ENCODE data around the gene UBQLN1. TPM values are rescaled to one million over a fixed set of nuclear protein-coding genes. Genes with fewer than 3 reads are reported as not detected.
"Not testable (repeated sequence)": the region's sequence is repeated elsewhere in the genome, so short reads cannot be mapped to it uniquely, and the experiment has no call there.

UBQLN1 gene
- polyA plus RNA-seq (2011; rRNA removed) (124 and 127 TPM in 2 replicates), polyA minus RNA-seq (2011; rRNA and poly(A)+ RNA removed) (177 and 191 TPM in 2 replicates)

GRCh38 chr9:83707768-83708514 lies at the start of gene UBQLN1:
TSS of gene UBQLN1 (minus strand) at chr9:83707958. CDS start at chr9:83707679, 279 bp downstream.
- TF ChIP-seq CTCF (IDR thresholded peaks at IDR 0.05; ENCODE audit: low read depth, low read length) = no peak
- Histone ChIP-seq H3K4me3 (ENCODE audit: low read depth, low read length) (peak within 1 kb of the TSS; percentile 91), H3K9me3 (ENCODE audit: control insufficient read depth, insufficient read depth, low read length) (peaks cover 7% of the 10 kb centered on the region; the same call in 1 of the 2 replicates), H3K27ac (ENCODE audit: low read depth, low read length) (peak within 1 kb of the TSS; percentile 98), H3K27me3 (ENCODE audit: control insufficient read depth, insufficient read depth, low read length) (no peaks in the 10 kb centered on the region)
- ChIA-PET POLR2A (interaction anchor here (0.6 to 1.0 kb wide), 3 partner anchors 11 to 178 kb away, joined by 4 to 9 read pairs (median 4); no protein-coding TSS in a partner anchor), CTCF (interaction anchor here (0.8 to 1.3 kb wide), 2 partner anchors 87 to 374 kb away, joined by 3 read pairs; no protein-coding TSS in a partner anchor)
- DNase-seq (ENCODE audit: low read depth, low spot score) = peak; percentile 85

- CTCF ChIA-PET = interaction anchor here (0.6 kb wide), 1 partner anchor 105 kb away, joined by 3 read pairs; no protein-coding TSS in a partner anchor
- no peaks in the 10 kb centered on the region for H3K27me3 ChIP-seq (ENCODE audit: control insufficient read depth, insufficient read depth, low read length)
- no peak overlapping the region for H3K4me3 ChIP-seq (ENCODE audit: low read depth, low read length)
- POLR2A ChIA-PET = no interaction called here
- H3K27ac ChIP-seq (ENCODE audit: low read depth, low read length) = no peak overlapping the region
- DNase-seq (ENCODE audit: low read depth, low spot score) = no peak
- no peaks in the 10 kb centered on the region for H3K9me3 ChIP-seq (ENCODE audit: control insufficient read depth, insufficient read depth, low read length)
- TF ChIP-seq CTCF (IDR thresholded peaks at IDR 0.05; ENCODE audit: low read depth, low read length) = no peak
These were observed 46.7 kb upstream of the UBQLN1 start for GRCh38 chr9:83754383-83754977.

- no peaks in the 10 kb centered on the region for H3K27me3 ChIP-seq (ENCODE audit: control insufficient read depth, insufficient read depth, low read length)
- no peak overlapping the region for H3K27ac ChIP-seq (ENCODE audit: low read depth, low read length)
- TF ChIP-seq CTCF (IDR thresholded peaks at IDR 0.05; ENCODE audit: low read depth, low read length) = no peak
- ChIA-PET POLR2A (no interaction called here), CTCF (no interaction called here)
- no peaks in the 10 kb centered on the region for H3K9me3 ChIP-seq (ENCODE audit: control insufficient read depth, insufficient read depth, low read length)
- no peak overlapping the region for H3K4me3 ChIP-seq (ENCODE audit: low read depth, low read length)
- no peak for DNase-seq (ENCODE audit: low read depth, low spot score)
These were observed 41.9 kb upstream of the UBQLN1 start for GRCh38 chr9:83749706-83750105.

- no peak for TF ChIP-seq CTCF (IDR thresholded peaks at IDR 0.05; ENCODE audit: low read depth, low read length)
- ChIA-PET POLR2A (no interaction called here), CTCF (no interaction called here)
- H3K9me3 ChIP-seq (ENCODE audit: control insufficient read depth, insufficient read depth, low read length) = no peaks in the 10 kb centered on the region
- H3K27me3 ChIP-seq (ENCODE audit: control insufficient read depth, insufficient read depth, low read length) = no peaks in the 10 kb centered on the region
- DNase-seq (ENCODE audit: low read depth, low spot score) = no peak
- no peak overlapping the region for H3K27ac ChIP-seq (ENCODE audit: low read depth, low read length)
- no peak overlapping the region for H3K4me3 ChIP-seq (ENCODE audit: low read depth, low read length)
These were observed 36.4 kb upstream of the UBQLN1 start for GRCh38 chr9:83744206-83744605.

GRCh38 chr9:83733739-83734138 lies 26.0 kb upstream of the UBQLN1 start:
- POLR2A ChIA-PET = no interaction called here
- no peak for TF ChIP-seq CTCF (IDR thresholded peaks at IDR 0.05; ENCODE audit: low read depth, low read length)
- CTCF ChIA-PET = no interaction called here
- H3K4me3 ChIP-seq (ENCODE audit: low read depth, low read length) = no peak overlapping the region
- H3K9me3 ChIP-seq (ENCODE audit: control insufficient read depth, insufficient read depth, low read length) = no peaks in the 10 kb centered on the region
- no peaks in the 10 kb centered on the region for H3K27me3 ChIP-seq (ENCODE audit: control insufficient read depth, insufficient read depth, low read length)
- H3K27ac ChIP-seq (ENCODE audit: low read depth, low read length) = no peak overlapping the region
- DNase-seq (ENCODE audit: low read depth, low spot score) = no peak

GRCh38 chr9:83728591-83729368 lies 21.0 kb upstream of the UBQLN1 start:
- H3K27ac ChIP-seq (ENCODE audit: low read depth, low read length); POLR2A ChIA-PET; H3K9me3 ChIP-seq (ENCODE audit: control insufficient read depth, insufficient read depth, low read length); CTCF ChIA-PET; H3K27me3 ChIP-seq (ENCODE audit: control insufficient read depth, insufficient read depth, low read length); DNase-seq (ENCODE audit: low read depth, low spot score); H3K4me3 ChIP-seq (ENCODE audit: low read depth, low read length): not testable (repeated sequence)
